ENCODE results near the gene AK9.

- TF ChIP-seq CTCF (IDR thresholded peaks at IDR 0.05): no peak
- TF ChIP-seq POLR2A (IDR thresholded peaks at IDR 0.05): no peak
These were observed 184.2 kb downstream of the AK9 start for GRCh38 chr6:109506841-109507240.

Data from lower leg skin (tissue), 3 donors.